ENCODE measurements around the gene PSMA5.
"Not testable (repeated sequence)": the region's sequence is repeated elsewhere in the genome, so short reads cannot be mapped to it uniquely, and the experiment has no call there.

Gene PSMA5

GRCh38 chr1:109426281-109427170, at the start of gene PSMA5:
PSMA5 (minus strand) TSS chr1:109426448; CDS start chr1:109426330, 118 bp downstream.
- Histone ChIP-seq H3K27me3 (ENCODE audit: control insufficient read depth, low read length) (no peaks in the 10 kb centered on the region), H3K4me1 (ENCODE audit: control insufficient read depth, low read length) (peaks cover 31% of the 10 kb centered on the region), H3F3A (ENCODE audit: control insufficient read depth, insufficient read depth) (no peaks in the 10 kb centered on the region), H3K4me2 (ENCODE audit: low read length) (peak within 1 kb of the TSS; percentile 95), H3K4me3 (ENCODE audit: low read length) (peak within 1 kb of the TSS; percentile 100), H3K36me3 (ENCODE audit: control insufficient read depth, low read length) (peaks cover 37% of the 10 kb centered on the region), H3K9me3 (ENCODE audit: control insufficient read depth, insufficient read depth, low read length) (no peaks in the 10 kb centered on the region), H3K27ac (ENCODE audit: low read depth, low read length) (peak within 1 kb of the TSS; percentile 69), H3K9me2 (replicated peaks; ENCODE audit: control insufficient read depth, low read length) (no peaks in the 10 kb centered on the region), H3K79me2 (ENCODE audit: control insufficient read depth, low read length) (peaks cover 62% of the 10 kb centered on the region), H4K20me1 (ENCODE audit: control insufficient read depth, insufficient read depth, low read depth, low read length) (peaks cover 3% of the 10 kb centered on the region; the same call in 1 of the 2 replicates)
- TF ChIP-seq CTCF (IDR thresholded peaks at IDR 0.05; ENCODE audit: low read depth, low read length, poor library complexity, severe bottlenecking) (no peak), EZH2phosphoT487 (IDR thresholded peaks at IDR 0.05; ENCODE audit: borderline replicate concordance, low read length) (no peak)

DNA sequence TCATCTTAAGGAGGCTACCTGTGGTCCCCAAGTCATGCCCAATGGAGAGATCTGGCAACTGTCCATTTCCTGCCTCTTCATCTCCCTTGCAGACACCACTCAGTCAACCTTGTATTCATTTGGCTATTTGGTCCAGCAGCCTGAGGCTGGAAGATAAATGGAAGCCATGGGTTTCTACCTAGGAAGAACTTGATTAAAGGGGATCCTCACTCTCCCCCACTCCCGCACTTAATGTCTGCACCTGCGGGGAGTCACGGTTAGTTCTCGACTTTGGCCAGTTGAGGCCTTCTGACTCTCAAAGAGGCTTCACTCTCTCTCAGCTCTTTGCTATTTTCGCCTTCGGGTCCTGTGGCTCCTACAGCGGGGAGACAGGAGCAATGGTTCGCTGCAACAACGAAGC, 49.0 kb upstream of the PSMA5 start:
- H3K36me3 ChIP-seq (ENCODE audit: control insufficient read depth, low read length) = no peaks in the 10 kb centered on the region
- H4K20me1 ChIP-seq (ENCODE audit: control insufficient read depth, insufficient read depth, low read depth, low read length) = no peaks in the 10 kb centered on the region

GRCh38 chr1:109474697-109475096, 48.4 kb upstream of the PSMA5 start:
- no peak overlapping the region for H3K27ac ChIP-seq (ENCODE audit: low read depth, low read length)
- no peaks in the 10 kb centered on the region for H4K20me1 ChIP-seq (ENCODE audit: control insufficient read depth, insufficient read depth, low read depth, low read length)
- H3K27me3 ChIP-seq (ENCODE audit: control insufficient read depth, low read length) = peaks cover 42% of the 10 kb centered on the region
- TF ChIP-seq CTCF (IDR thresholded peaks at IDR 0.05; ENCODE audit: low read depth, low read length, poor library complexity, severe bottlenecking) = no peak
- TF ChIP-seq EZH2phosphoT487 (IDR thresholded peaks at IDR 0.05; ENCODE audit: borderline replicate concordance, low read length) = no peak
- no peaks in the 10 kb centered on the region for H3K9me2 ChIP-seq (replicated peaks; ENCODE audit: control insufficient read depth, low read length)
- H3K36me3 ChIP-seq (ENCODE audit: control insufficient read depth, low read length) = no peaks in the 10 kb centered on the region
- H3K79me2 ChIP-seq (ENCODE audit: control insufficient read depth, low read length) = no peaks in the 10 kb centered on the region
- H3K9me3 ChIP-seq (ENCODE audit: control insufficient read depth, insufficient read depth, low read length) = no peaks in the 10 kb centered on the region
- no peaks in the 10 kb centered on the region for H3K4me1 ChIP-seq (ENCODE audit: control insufficient read depth, low read length)
- no peaks in the 10 kb centered on the region for H3F3A ChIP-seq (ENCODE audit: control insufficient read depth, insufficient read depth)
- H3K4me2 ChIP-seq (ENCODE audit: low read length) = no peak overlapping the region
- no peak overlapping the region for H3K4me3 ChIP-seq (ENCODE audit: low read length)

More for the DNA sequence above, 49.0 kb upstream of the PSMA5 start:
- TF ChIP-seq CTCF (IDR thresholded peaks at IDR 0.05; ENCODE audit: low read depth, low read length, poor library complexity, severe bottlenecking) (no peak), EZH2phosphoT487 (IDR thresholded peaks at IDR 0.05; ENCODE audit: borderline replicate concordance, low read length) (no peak)
- H3K4me2 ChIP-seq (ENCODE audit: low read length) = no peak overlapping the region
- no peak overlapping the region for H3K27ac ChIP-seq (ENCODE audit: low read depth, low read length)
- H3K9me2 ChIP-seq (replicated peaks; ENCODE audit: control insufficient read depth, low read length) = no peaks in the 10 kb centered on the region
- no peaks in the 10 kb centered on the region for H3K4me1 ChIP-seq (ENCODE audit: control insufficient read depth, low read length)
- peaks cover 37% of the 10 kb centered on the region for H3K27me3 ChIP-seq (ENCODE audit: control insufficient read depth, low read length)
- H3K4me3 ChIP-seq (ENCODE audit: low read length) = no peak overlapping the region
- no peaks in the 10 kb centered on the region for H3K79me2 ChIP-seq (ENCODE audit: control insufficient read depth, low read length)
- no peaks in the 10 kb centered on the region for H3F3A ChIP-seq (ENCODE audit: control insufficient read depth, insufficient read depth)
- no peaks in the 10 kb centered on the region for H3K9me3 ChIP-seq (ENCODE audit: control insufficient read depth, insufficient read depth, low read length)

GRCh38 chr1:109473284-109474057, 47.2 kb upstream of the PSMA5 start:
- not testable (repeated sequence) for H4K20me1 ChIP-seq (ENCODE audit: control insufficient read depth, insufficient read depth, low read depth, low read length); H3K36me3 ChIP-seq (ENCODE audit: control insufficient read depth, low read length); H3F3A ChIP-seq (ENCODE audit: control insufficient read depth, insufficient read depth); H3K4me2 ChIP-seq (ENCODE audit: low read length); H3K9me2 ChIP-seq (replicated peaks; ENCODE audit: control insufficient read depth, low read length); H3K4me1 ChIP-seq (ENCODE audit: control insufficient read depth, low read length); H3K9me3 ChIP-seq (ENCODE audit: control insufficient read depth, insufficient read depth, low read length); H3K27ac ChIP-seq (ENCODE audit: low read depth, low read length); H3K79me2 ChIP-seq (ENCODE audit: control insufficient read depth, low read length); H3K4me3 ChIP-seq (ENCODE audit: low read length)
- H3K27me3 ChIP-seq (ENCODE audit: control insufficient read depth, low read length) = peaks cover 40% of the 10 kb centered on the region
